Lung (tissue), 12 donors: ENCODE data around the gene DYNC1H1. TPM values are rescaled to one million over a fixed set of nuclear protein-coding genes. Genes with fewer than 3 reads are reported as not detected.

Experiments used
- ATAC-seq: fragments of 200-7000 bp; cut with Tn5 transposase; one replicate; pipeline ENCODE4 v1.9.1; 2020; ENCODE audit warnings: moderate number of reproducible peaks; ENCODE audit not compliant: insufficient read depth, low FRiP score
- DNase-seq, 3 donors: peaks; one replicate each; pipeline ENCODE4 v3.0.0-alpha.2; 2013 to 2017
- H3K27ac ChIP-seq, 2 donors: one replicate each; pipeline ENCODE4 v1.5.1; 2013; ENCODE audit warnings: mild to moderate bottlenecking in 2 of 2, moderate library complexity in 2 of 2, control low read depth in 1 of 2, inconsistent platforms in 1 of 2, low read depth in 1 of 2, low read length in 1 of 2
- H3K27me3 ChIP-seq, 3 donors: one replicate each; pipeline ENCODE4 v1.5.1; 2013; ENCODE audit warnings: low read length in 2 of 3; ENCODE audit not compliant: control insufficient read depth in 3 of 3, insufficient read depth in 3 of 3
- H3K36me3 ChIP-seq, 4 donors: one replicate each; pipeline ENCODE4 v1.5.1; 2013; ENCODE audit warnings: low read length in 4 of 4, mild to moderate bottlenecking in 1 of 4, moderate library complexity in 1 of 4; ENCODE audit not compliant: control insufficient read depth in 4 of 4, insufficient read depth in 4 of 4
- H3K4me1 ChIP-seq, 5 donors: one replicate each; pipeline ENCODE4 v1.5.1; 2013; ENCODE audit warnings: low read length in 5 of 5, mild to moderate bottlenecking in 2 of 5, moderate library complexity in 1 of 5; ENCODE audit not compliant: control insufficient read depth in 5 of 5, insufficient read depth in 5 of 5
- H3K4me3 ChIP-seq: one replicate; pipeline ENCODE4 v1.5.1; 2013; ENCODE audit warnings: mild to moderate bottlenecking, control low read depth, moderate library complexity
- H3K9ac ChIP-seq, 2 donors: one replicate each; pipeline ENCODE4 v1.5.1; 2013; ENCODE audit warnings: low read length in 2 of 2, control low read depth in 1 of 2; ENCODE audit not compliant: insufficient read depth in 1 of 2
- H3K9me3 ChIP-seq, 4 donors: one replicate each; pipeline ENCODE4 v1.5.1; 2013; ENCODE audit warnings: low read length in 3 of 4, mild to moderate bottlenecking in 1 of 4, moderate library complexity in 1 of 4; ENCODE audit not compliant: control insufficient read depth in 4 of 4, insufficient read depth in 3 of 4
- CTCF ChIP-seq: IDR thresholded peaks from 2 replicates; pipeline ENCODE4 v1.5.1; 2012; ENCODE audit warnings: mild to moderate bottlenecking; ENCODE audit errors: control extremely low read depth, extremely low read depth
- WGBS, 2 donors: extraction: QIAGEN DNeasy Blood & Tissue Kit; methylation state at CpG; one replicate each; pipeline ENCODE4 v1.1.7; 2013; 5-methylcytosine and 5-hydroxymethylcytosine counted together
- polyA plus RNA-seq, 2 donors: library from polyadenylated mRNA; stranded (reverse); fragments of 200-250 nt; gene quantifications; one replicate each; pipeline ENCODE4 v1.2.1, GENCODE V29; 2013
- total RNA-seq, 2 donors: library from RNA; depleted of rRNA in 1 of 2; stranded (reverse); fragments of >200 nt in 1 of 2; gene quantifications; one replicate each; pipeline ENCODE4 v1.2.1, GENCODE V29; 2014 to 2021
- donor health status: control.
- donor health status: control.
- donor health status: Bipolar disorder and iron deficiency.
- donor health status: healthy.
- donor health status: DM: yes; HTN: yes; CAD: no.

Gene DYNC1H1
- total and polyA plus RNA-seq, 4 donors: 111 to 485 (median 328) TPM

GRCh38 chr14:101937926-101938767, 26.2 kb upstream of the DYNC1H1 start:
- peaks cover 0 to 5% (median 0%) of the 10 kb centered on the region in 4 donors for H3K9me3 ChIP-seq
- no peak for DNase-seq
- H3K4me1 ChIP-seq: no peaks in the 10 kb centered on the region
- H3K36me3 ChIP-seq: no peaks in the 10 kb centered on the region
- WGBS, 2 donors: 57 to 64% methylated on average over 13 of the region's 13 CpGs
- no peak for TF ChIP-seq CTCF
- H3K27me3 ChIP-seq: no peaks in the 10 kb centered on the region
- no peak overlapping the region for H3K4me3 ChIP-seq
- ATAC-seq: no peak
- H3K9ac ChIP-seq: no peak overlapping the region
- H3K27ac ChIP-seq: no peak overlapping the region

- DNase-seq: no peak
- Histone ChIP-seq H3K27ac (no peak overlapping the region), H3K9me3 (peaks cover 0 to 5% (median 0%) of the 10 kb centered on the region in 4 donors), H3K4me3 (no peak overlapping the region), H3K4me1 (no peaks in the 10 kb centered on the region), H3K9ac (no peak overlapping the region), H3K36me3 (no peaks in the 10 kb centered on the region), H3K27me3 (no peaks in the 10 kb centered on the region)
- TF ChIP-seq CTCF: no peak
- no peak for ATAC-seq
- 77 to 87% methylated on average over 5 of the region's 5 CpGs for WGBS, 2 donors
These were observed 24.7 kb upstream of the DYNC1H1 start for GRCh38 chr14:101939646-101940170.

GRCh38 chr14:101944451-101944850, 19.9 kb upstream of the DYNC1H1 start:
- DNase-seq (no peak), ATAC-seq (no peak)
- H3K4me3 ChIP-seq: no peak overlapping the region
- WGBS, 2 donors: 70 to 74% methylated on average over 5 of the region's 5 CpGs
- H3K27ac ChIP-seq: no peak overlapping the region
- TF ChIP-seq CTCF: no peak
- no peak overlapping the region for H3K9ac ChIP-seq
- H3K9me3 ChIP-seq: no peaks in the 10 kb centered on the region
- H3K4me1 ChIP-seq: peaks cover 0 to 14% (median 1%) of the 10 kb centered on the region in 5 donors
- peaks cover 0 to 8% (median 0%) of the 10 kb centered on the region in 3 donors for H3K27me3 ChIP-seq
- H3K36me3 ChIP-seq: peaks cover 0 to 2% (median 0%) of the 10 kb centered on the region in 4 donors
